HTERT RPE-1 (cell line): ENCODE measurements around the gene OMP.

Experiments
- in situ Hi-C: fragments of 300-500 bp; cut with MboI; formaldehyde crosslinking; loops from 4 replicates; pipeline ENCODE4 v1.14.3; 2020; ENCODE audit warnings: low sequenced_read_pairs

OMP gene

DNA sequence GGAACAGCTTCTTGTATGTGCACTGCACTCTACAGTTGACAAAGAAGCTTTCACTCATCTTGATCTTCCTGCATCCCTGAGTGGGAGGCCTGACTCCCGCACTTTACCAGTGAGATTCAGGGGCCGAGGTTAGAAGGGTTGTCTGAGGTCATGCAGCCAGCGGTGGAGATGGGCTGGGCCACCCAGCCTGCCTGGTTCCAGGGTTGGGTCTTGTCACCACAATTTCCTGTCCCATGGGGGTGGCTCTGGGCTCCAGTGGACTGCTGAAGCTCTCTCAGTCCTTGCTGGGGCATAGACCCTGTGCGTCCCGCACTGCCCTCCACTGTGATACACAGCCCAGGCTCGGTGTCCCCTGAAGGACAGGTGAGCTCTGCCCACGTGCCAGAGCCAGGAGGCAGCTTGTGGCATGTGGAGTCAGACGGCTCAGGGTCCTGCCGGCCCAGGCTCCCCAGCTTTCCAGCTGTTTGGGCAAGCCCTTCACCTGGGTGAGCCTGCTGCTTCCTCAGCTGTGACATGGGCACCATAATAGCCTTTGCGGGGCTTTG lies 18.5 kb downstream of the OMP start:
- in situ Hi-C loops, result no loop called here

DNA sequence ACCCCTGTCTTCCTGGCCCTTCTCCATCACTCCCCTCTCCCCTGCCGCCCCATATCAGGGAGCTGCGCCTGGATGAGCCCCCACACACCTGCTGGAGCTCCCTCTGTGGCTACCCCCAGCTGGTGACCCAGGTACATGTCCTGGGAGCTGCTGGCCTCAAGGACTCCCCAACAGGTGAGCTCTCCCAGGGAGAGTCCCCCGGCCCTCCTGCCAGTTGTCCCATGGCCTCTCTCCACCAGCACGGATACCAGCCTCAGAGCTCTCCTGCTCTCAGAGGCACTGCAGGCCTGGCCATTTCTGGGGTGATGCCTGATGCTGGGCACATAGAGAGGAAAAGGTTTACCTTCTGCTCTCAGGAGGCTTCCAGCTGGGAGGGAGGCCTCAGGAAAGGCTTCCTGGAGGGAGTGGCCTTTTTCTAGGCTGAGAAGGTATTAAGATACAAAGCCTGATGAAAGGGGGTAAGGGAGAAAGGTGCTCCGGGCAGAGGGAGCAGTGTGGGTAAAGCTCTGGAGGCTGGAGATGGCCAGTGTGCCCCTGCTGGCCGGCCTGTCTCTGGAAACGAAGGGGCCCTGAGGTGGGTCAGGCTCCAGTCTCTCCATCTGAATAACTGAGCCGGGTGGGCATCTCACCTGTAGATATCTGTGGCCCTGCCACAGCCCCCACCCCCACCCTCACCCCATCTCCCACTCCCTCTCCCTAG lies 19.4 kb downstream of the OMP start:
- in situ Hi-C loops, result no loop called here

DNA sequence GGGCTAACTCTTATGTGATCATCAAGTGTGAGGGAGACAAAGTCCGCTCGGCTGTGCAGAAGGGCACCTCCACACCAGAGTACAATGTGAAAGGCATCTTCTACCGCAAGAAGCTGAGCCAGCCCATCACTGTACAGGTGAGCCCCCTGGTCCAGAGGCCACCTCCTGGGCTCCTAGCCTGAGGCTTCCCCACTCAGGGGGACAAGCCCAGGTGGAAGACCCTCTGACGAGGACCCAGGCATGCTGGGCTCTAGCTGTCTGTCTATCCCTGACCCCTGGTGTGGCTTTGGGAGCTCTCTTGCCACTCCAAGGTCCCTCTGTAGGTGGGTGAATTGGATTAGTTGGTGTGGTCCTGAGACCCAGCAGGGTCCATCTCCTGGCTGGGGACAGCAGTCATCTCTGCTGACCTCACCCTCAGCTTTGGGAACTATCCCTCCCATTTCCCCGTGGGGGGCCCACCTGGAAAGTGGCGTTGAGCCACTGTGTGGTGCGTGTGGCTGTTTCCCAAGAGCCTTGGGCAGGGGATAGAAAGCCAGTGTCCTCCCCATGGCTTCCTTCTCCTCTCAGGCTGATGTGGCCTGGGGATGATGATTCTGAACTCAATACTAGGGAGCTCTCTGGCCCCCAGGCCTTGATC lies 20.1 kb downstream of the OMP start:
- in situ Hi-C loops, result no loop called here

DNA sequence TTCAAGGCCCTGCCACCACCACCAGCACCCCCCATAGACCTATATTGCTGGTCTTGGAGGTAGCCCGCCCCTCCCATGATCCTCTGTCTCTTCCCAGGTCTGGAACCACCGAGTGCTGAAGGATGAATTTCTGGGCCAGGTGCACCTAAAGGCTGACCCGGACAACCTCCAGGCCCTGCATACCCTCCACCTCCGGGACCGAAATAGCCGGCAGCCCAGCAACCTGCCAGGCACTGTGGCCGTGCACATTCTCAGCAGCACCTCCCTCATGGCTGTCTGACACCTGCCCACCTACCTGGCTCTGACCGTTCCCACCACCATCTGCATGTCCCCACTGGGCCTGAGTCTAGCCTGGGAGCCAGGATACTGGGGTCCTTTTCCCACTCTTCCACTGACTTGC lies 21.0 kb downstream of the OMP start:
- in situ Hi-C loops, result no loop called here

DNA sequence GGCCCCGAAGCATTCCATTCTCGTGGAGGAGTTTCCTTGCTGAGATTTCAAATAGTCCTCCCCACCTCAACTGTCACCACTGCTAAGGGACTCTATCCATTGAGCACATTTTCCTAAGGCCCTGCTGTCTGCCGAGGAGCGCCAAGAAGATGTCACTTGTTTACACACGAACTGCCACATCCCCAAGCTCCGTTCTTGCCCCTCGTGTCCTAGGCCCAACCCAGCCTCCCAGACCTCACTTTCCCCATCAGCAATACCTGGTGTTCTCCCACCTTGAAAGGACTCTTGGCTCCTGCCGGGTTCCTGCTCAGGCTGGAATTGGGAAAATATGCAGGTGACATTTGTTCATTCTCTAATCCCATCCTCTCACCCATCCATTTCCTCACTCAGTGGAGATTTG lies 21.4 kb downstream of the OMP start:
- in situ Hi-C loops, result no loop called here

DNA sequence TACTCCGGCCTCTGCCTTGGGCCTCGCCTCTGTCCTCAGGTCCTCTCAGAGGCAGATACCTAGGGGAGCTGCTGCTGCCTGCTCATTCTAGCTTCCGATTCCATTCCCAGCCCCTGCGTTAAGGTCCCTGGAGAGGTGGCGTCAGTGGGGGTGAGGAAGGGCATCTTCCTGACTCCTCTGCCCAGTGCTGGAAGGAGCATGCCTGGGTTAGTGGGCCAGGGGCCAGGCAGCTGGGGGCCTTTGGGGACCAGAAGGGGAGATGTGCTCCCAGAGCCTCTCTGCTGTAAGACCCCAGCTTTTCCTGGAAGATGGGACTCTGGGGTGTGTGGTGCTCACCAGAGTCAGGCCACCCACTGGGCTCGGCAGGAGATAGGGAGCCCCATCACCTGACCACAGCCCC lies 21.8 kb downstream of the OMP start:
- in situ Hi-C loops, result no loop called here

DNA sequence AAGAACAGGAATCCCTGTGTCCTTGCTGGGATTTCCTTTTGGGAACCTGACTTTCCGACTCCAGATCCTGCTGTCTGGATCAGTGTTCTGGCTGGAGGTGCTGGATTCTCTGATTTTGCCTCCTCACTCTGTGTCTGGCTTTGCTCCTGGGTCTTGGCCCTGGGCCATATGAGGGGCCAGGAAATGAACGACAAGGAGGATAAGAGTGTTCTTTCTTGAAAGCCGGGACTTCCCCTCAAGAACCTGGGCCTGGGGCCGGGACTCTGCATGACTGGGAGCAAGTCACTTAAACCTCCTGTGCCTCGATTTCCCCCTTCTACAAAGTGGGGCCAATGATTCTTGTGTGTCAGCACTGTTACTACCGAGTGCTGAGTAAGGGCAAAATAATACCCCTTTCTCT lies 22.6 kb downstream of the OMP start:
- in situ Hi-C loops, result no loop called here

DNA sequence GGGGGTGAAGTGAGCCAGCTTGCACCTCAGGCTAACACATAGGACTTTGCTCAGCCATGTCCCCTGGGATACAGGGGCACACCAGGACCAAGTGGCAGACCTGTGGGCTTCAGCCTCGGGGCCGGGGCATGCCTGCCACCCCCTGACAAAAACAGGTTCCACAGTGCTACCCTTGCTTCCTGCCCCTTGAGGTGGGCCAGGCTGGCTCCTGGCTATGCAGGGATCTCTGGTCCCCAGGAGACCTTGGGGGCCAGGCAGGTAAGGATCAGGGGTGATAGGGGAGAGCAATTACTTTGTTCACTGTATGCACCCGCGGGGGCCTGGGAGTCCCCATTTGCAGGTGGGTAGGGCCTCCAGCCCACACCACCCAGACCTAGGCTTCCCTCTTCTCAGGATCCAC lies 23.1 kb downstream of the OMP start:
- in situ Hi-C loops, result no loop called here

DNA sequence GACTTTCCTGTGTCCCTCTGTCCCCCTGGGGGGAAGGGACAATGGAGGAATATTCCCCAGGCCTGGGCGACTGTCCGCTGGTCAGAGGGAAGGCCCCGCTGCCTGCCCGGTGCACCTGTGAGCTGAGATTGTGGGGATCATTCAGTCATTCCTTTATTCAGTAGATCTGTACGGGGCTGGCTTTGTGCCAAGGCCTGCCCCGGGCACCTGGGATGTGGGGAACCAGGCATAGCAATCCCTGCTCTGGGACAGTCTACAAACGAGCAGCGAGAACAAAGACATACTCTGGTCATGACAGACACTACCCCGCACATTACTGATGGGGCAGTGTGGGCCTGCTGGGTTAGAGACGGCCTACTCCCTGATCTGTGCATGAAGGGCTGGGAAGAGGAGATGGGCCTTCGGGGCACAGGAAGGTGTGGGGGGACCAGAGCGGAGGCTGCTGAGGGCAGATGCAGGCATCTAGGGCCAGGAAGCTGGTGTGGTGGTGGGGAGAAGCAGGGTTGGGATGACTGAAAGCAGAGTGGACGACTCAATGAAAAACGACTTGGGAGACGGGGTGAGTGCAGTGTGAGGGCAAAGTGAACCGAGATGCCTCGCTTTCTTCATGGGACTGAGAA lies 23.6 kb downstream of the OMP start:
- in situ Hi-C loops, result no loop called here

DNA sequence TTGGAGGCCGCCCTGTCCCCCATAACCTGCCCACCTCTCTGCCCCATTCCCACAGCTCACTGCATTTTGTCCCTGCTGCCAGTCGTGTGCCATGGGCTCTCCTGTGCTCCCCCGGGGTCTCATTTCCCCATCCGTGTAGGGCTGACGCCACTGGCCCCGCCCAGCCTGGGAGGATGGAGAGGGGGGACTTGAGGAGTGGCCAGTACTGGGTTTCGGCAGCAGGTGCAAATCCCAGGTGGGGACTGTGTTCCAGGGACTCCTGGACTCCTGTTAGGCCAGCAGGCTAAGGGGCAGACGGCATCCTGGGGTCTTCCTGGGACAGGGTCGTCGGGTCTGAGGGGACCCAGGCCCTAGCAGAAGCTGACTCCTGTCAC lies 24.2 kb downstream of the OMP start:
- in situ Hi-C loops, result no loop called here

DNA sequence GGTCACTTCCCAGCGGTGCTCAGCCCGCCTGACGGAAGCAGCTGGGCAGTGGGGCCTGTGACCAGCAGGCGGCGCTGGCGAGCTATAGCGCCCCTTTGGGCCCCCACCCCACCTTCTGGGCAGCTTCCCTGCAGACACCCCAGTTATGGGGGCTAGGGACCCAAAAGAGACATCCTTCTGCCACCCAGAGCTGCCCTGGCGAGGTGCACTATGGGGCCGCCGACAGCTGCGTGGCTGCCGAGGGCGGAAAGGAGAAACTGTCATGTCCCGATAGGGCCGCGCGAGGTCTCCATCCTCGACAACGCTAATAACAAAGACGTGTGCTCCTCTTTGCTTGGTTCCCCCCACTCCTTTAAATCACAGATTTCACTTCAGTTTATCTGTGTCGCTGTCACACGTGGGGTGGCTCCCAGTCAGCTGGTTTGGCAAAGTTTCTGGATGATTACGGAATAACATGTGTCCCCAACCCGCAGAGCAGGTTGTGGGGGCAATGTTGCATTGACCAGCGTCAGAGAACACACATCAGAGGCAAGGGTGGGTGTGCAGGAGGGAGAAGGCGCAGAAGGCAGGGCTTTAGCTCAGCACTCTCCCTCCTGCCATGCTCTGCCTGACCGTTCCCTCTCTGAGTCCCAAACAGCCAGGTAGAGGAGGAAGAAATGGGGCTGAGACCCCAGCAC lies 24.7 kb downstream of the OMP start:
- in situ Hi-C loops, result no loop called here

DNA sequence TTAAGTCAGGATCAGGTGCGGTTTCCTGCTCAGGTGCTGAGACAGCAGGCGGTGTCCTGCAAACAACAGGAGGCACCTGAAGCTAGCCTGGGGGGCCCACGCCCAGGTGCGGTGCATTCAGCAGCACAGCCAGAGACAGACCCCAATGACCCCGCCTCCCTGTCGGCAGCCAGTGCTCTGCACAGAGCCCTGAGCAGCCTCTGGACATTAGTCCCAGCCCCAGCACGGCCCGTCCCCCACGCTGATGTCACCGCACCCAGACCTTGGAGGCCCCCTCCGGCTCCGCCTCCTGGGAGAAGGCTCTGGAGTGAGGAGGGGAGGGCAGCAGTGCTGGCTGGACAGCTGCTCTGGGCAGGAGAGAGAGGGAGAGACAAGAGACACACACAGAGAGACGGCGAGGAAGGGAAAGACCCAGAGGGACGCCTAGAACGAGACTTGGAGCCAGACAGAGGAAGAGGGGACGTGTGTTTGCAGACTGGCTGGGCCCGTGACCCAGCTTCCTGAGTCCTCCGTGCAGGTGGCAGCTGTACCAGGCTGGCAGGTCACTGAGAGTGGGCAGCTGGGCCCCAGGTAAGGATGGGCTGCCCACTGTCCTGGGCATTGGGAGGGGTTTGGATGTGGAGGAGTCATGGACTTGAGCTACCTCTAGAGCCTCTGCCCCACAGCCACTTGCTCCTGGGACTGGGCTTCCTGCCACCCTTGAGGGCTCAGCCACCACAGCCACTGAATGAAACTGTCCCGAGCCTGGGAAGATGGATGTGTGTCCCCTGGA lies 25.5 kb downstream of the OMP start, which contains the start of gene MYO7A:
TSS of gene MYO7A (plus strand) at position 327 of the 772 bp plus-strand sequence. CDS start 2,389 bp downstream, outside the sequence.
- in situ Hi-C loops, result no loop called here

DNA sequence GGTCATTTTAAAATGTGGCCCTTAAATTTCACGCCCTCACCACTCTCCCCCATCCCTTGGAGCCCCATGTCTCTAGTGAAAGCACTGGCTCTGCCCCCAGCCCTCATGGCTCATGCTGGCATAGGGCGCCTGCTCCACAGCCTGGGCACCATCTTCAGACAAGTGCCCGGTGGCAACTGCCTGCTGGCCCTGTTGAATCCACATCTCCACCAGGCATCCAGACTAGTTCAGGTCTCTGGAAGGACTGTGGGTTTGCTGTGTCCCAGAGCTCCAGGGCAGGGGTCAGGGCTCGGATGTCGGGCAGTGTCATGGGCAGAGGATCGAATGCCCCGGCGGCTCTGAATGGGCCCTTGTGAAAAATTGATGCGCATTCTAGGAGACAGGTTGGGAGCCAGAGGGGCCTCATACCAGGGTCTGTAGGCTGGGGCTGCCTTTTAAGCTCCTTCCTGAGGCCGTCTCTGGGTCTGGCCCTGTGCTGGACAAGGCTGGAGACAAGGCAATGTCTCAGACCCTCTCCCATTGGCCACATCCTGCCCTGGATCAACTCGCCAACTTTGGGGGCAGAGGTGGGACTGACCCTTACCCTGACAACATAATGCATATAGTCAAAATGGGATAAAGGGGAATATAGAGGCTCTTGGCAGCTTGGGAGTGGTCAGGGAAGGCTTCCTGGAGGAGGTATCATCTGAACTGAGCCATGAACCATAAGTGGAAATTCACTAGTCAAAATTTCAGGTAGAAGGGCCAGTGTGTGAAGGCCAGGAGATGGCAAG lies 26.6 kb downstream of the OMP start:
- in situ Hi-C loops, result no loop called here

DNA sequence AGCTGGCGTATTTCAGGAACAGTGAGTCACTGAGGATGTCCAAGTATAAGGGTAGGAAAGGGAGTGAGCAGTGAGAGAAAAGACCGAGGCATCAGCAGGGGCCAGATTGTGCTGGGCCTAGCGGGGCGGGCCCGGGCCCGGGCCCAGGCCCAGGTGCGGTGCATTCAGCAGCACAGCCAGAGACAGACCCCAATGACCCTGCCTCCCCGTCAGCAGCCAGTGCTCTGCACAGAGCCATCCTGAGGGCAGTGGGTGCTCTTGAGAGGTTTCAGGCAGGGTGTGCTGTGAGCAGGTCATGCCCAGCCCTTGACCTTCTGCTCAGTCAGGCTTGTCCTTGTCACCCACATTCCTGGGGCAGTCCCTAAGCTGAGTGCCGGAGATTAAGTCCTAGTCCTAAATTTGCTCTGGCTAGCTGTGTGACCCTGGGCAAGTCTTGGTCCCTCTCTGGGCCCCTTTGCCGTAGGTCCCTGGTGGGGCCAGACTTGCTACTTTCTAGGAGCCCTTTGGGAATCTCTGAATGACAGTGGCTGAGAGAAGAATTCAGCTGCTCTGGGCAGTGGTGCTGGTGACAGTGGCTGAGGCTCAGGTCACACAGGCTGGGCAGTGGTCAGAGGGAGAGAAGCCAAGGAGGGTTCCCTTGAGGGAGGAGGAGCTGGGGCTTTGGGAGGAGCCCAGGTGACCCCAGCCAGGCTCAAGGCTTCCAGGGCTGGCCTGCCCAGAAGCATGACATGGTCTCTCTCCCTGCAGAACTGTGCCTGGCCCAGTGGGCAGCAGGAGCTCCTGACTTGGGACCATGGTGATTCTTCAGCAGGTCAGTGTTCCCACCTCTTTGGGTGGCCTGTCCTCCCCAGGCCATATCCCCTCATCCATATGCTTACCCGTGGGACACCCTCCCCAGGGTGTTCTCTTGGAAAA lies 27.5 kb downstream of the OMP start:
- in situ Hi-C loops, result no loop called here

DNA sequence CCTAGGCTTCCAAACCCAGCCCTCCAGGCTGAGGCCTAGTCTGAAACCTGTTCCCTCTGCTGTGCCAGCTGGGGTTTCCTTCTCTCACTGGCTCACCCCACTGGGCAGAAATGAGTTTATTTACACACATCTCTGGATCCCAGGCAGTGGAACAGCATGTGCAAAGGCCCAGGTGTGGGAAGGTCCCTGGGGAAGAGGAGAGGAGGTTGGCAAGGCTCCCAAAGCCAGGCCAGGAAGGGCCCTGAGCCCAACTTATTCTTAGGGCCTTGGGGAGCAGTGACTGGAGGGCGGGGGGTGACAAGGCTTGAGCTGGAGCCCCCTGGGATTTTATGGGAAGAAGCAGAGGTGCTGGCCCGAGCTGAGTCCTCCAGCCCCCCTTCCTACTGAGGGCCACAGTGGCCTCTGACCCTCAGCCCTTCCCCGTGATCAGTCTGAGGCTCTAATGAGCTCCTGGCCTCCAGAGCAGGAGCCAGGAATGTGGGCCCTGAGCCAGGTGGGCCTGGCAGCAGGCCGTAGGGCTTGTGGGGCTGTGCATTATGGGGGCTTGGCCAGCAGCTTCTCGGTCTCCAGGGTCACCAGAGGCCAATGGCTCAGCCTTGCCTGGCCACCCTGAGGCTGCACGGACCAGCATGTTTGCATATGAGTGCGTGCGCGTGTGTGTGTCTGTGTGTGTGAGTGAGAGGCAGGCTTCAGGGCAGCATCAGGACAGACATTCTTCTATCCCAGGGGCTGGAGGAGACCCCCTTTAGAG lies 28.3 kb downstream of the OMP start:
- in situ Hi-C loops, result no loop called here

DNA sequence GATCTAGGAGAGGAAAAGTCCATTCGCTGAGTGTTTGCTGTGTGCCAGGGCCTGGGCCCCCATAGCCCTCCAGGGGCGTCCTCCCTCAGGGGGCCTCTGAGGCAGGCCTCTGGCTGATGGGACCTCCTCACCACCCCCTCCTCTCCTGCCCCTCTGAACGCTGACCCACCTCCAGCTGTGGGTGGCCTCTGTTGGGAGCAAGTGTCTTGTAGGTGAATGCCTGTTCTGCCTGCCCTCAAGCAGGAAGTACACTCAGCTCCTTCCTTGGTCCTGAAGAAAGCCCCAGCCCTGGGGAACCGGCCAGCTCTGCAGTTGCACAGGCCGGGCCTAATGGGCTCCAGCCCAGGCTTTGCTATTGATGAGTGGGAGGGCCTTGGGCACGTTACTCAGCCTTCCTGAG lies 28.9 kb downstream of the OMP start:
- in situ Hi-C loops, result no loop called here

DNA sequence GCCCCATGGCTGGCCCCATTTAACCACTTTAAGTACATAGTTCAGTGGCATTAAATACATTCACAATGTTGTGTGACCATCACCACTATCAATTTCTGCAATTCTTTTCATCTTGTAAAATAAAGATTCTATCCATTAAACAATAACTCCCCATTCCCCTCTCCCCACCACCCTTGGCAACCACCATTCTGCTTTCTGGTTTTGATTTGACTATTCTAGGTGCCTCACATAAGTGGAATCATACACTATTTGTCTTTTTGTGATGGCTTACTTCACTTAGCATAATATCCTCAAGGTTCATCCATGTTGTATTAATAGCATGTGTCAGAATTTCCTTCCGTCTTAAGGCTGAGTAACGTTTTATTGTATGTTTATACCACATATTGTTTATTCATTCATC lies 32.4 kb downstream of the OMP start:
- in situ Hi-C loops, result no loop called here

DNA sequence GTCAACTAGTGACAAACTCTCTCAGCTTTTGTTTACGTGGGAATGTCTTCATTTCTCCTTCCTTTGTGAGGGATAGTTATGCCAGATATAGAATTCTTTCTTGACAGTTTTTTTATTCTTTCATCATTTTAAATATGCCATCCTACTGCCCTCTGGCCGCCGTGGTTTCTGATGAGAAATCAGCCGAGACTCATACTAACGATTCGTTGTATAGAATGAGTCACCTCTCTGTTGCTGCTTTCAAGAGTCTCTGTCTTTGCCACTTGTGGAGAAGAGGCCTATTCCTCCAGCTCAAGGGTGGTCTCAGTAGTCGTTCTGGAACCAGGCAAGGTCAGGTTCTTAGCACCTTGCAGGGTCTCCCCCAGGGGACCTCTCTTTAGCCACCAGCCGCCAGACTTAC lies 33.4 kb downstream of the OMP start:
- in situ Hi-C loops, result no loop called here
